Measurements from ENCODE around the gene STK39.
A peak's percentile ranks its signal among the peaks of the same experiment; 100 is the strongest.
"Not testable (repeated sequence)": the region's sequence is repeated elsewhere in the genome, so short reads cannot be mapped to it uniquely, and the experiment has no call there.

The STK39 gene

GRCh38 chr2:168247341-168248261 is at the start of gene STK39:
TSS of gene STK39 (minus strand) at chr2:168247595. CDS start at chr2:168247435, 160 bp downstream.
- peak; percentile 57 to 68 (median 65) for DNase-seq (ENCODE audit: low read depth in 3 of 3)

GRCh38 chr2:168295051-168295450 is 47.7 kb upstream of the STK39 start:
- DNase-seq (ENCODE audit: low read depth in 3 of 3): no peak

DNA sequence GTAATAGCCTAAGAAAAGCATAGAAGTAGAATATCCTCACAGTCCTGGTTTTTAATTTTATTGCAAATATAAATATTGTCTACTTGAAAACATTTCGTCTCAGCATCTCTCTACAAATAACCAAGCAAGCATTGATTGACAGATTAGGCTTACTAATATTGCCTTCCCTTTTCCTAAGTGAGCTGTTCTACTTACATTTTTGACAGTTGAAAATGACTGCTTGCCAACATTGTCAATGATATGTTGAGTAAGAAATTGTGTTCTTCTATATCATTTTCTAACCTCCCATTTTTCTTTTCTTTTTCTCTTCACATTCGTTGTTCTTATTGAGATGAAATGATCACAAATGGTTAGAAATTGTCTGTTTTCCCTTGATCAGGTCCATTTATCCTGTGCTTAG is 47.0 kb upstream of the STK39 start:
- no peak for DNase-seq (ENCODE audit: low read depth in 3 of 3)

DNA sequence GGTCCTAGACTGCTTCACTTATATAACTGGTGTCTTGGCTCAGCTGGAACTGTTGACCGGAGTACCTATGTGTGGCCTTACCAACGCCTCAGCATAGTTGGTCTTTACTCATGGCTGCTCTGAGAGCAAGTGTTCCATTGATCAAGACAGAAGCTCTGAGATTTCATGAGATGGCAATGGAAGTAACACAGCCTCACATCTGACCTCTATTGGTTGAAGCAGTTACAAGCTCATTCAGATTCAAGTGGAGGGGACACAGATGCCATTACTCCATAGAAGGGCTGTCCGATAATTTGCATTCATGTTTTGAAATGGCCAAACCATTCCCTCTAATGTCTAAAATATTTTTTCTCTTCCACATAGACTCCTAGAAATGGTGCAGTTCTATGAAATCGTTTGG is 46.4 kb upstream of the STK39 start:
- DNase-seq (ENCODE audit: low read depth in 3 of 3): no peak

- no peak for DNase-seq (ENCODE audit: low read depth in 3 of 3)
Observed at GRCh38 chr2:168290391-168290790, 43.0 kb upstream of the STK39 start.

- no peak for DNase-seq (ENCODE audit: low read depth in 3 of 3)
Observed at GRCh38 chr2:168289880-168290279, 42.5 kb upstream of the STK39 start.

- DNase-seq (ENCODE audit: low read depth in 3 of 3): no peak
Observed at GRCh38 chr2:168286535-168286934, 39.1 kb upstream of the STK39 start.

DNA sequence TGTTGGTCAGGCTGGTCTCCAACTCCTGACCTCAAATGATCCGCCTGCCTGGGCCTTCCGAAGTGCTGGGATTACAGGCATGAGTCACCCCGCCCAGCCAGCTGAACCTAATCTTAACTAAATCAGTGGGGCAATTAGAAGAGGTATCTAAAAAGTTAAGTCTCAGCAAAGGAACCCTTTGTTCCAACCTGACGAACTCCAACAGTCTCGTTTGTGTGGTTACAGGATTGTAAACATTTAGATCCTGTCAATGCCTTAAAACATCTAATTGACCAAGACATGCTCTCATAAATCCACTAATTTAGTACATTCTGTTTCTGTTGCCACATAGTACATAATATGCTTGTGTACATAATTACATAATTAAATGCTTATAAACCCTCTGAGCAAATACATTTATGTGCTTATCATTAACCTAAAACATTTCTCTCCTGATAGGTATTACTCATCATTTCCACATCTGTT is 31.1 kb upstream of the STK39 start:
- no peak for DNase-seq (ENCODE audit: low read depth in 3 of 3)

- DNase-seq (ENCODE audit: low read depth in 3 of 3): no peak
Observed at GRCh38 chr2:168277276-168277675, 29.9 kb upstream of the STK39 start.

DNA sequence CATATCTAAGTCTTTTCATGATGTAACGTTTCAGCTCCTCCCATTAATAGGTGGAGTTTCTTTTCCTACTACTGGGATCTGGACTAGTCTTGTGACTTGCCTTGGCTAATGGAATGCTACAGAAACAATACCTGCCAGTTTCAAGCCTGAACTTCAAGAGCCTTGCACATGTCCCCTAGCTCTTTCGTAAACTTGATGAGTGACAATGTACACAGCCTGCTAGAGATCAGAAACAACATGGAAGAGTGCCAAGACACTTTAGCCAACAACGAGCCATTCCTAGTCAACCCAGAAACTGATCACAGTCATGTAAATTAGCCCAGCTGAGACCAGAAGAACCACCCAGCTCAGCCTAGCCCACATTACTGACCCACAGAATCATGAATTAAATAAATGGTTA is 24.8 kb upstream of the STK39 start:
- no peak for DNase-seq (ENCODE audit: low read depth in 3 of 3)

GRCh38 chr2:168262926-168263325 is 15.5 kb upstream of the STK39 start:
- DNase-seq (ENCODE audit: low read depth in 3 of 3): not testable (repeated sequence)

DNA sequence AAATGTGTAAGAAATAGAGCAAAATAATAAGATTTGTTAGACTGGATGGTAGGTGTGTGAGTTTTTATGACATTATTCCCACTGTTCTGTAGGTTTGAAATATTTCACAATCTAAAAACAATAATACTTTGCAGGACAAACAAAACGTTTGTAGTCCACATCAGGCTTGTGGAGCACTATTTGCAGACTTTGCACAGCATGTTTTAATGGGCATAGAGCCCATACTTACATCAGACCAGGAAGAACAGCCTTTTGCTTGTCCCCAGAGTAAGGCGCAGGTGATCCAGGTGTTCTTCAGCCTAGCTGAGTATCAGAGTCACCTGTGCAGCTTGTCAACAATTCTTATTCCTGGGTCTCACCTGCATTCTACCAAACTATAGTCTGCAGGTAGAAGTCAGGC is 9.1 kb upstream of the STK39 start:
- DNase-seq (ENCODE audit: low read depth in 3 of 3): no peak

DNA sequence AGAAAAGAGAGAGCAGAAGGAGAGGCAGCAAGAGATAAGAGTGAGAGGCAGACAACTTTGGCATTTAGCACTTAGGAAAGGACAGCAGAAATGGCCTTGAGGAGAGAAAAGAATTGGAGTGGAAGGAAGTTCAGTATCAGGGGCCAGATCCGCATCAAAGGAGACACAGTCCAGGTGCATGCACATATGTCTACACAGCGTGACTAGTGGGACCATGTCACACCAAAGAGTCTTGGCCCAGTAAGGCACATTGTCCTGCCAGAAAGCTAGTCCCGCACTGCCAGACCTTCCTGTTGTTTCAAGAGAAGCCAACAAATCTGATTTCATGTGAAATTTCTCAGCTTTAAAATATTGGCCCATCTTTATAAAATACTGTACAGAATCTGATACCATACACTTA is 8.5 kb upstream of the STK39 start:
- DNase-seq (ENCODE audit: low read depth in 3 of 3): no peak

GRCh38 chr2:168255103-168255502 is 7.7 kb upstream of the STK39 start:
- DNase-seq (ENCODE audit: low read depth in 3 of 3): no peak

GRCh38 chr2:168254158-168254935 is 7.0 kb upstream of the STK39 start:
- DNase-seq (ENCODE audit: low read depth in 3 of 3): no peak

- no peak for DNase-seq (ENCODE audit: low read depth in 3 of 3)
Observed at GRCh38 chr2:168253379-168253778, 6.0 kb upstream of the STK39 start.

DNA sequence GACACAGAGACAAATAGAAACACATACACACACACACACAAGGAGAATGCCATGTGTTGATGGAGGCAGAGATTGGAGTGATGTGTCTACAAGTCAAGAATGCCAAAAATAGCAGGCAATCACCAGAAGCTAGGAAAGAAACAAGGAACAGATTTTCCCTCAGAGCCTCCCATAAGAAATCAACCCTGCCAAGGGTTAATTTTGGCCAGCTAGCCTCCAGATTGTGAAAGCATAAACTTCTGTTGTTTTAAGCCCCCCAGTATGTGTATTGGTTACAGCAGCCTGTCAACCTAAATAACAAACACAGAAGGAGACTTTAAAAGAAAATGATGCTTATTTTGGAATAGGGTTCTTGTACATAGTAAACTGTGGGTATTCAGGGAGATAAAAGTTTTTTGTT is 5.6 kb upstream of the STK39 start:
- DNase-seq (ENCODE audit: low read depth in 3 of 3): no peak

DNA sequence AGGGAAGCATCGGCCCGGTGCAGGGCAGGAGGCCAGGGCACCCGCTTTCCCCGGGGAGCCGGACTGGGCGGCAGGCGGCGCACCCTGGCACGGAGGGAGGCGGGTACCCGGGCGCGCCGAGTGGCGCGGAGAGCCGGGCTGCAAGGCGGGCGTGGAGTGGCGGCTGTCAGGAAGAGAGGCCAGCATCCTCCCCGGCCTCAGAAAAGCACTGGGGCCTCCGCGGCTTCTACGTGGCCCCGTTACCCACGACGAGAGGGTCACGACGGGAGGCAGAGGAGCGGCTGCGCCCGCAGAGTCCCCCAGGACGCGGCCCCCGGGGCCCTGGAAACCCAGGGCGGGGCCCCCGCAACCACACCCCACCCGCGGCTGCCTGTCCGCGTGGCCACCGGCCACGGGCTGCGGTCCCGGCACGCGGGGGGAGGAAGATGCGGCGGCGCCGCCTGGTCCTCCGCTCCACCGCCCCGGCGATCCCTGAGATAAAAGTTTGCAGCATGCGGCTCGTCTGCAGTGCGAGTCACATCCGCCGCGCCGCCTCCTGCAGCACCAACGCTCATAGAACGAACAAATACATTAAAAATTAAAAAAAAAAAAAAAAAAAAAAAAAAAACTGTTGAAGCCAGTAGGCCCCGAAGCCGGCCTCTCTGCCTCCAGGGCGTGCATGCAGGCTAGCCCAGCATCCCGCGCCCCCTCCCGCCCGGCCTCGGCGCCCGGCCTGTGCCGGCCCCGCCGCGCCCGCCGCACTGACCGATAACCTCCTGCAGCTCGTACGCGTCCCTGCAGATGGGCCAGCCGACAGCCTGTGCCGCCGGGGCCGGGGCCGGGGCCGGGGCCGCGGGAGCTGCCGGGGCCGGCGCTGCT is 683 bp downstream of the STK39 start:
- DNase-seq (ENCODE audit: low read depth in 3 of 3): peak; percentile 52 to 63 (median 54)

DNA sequence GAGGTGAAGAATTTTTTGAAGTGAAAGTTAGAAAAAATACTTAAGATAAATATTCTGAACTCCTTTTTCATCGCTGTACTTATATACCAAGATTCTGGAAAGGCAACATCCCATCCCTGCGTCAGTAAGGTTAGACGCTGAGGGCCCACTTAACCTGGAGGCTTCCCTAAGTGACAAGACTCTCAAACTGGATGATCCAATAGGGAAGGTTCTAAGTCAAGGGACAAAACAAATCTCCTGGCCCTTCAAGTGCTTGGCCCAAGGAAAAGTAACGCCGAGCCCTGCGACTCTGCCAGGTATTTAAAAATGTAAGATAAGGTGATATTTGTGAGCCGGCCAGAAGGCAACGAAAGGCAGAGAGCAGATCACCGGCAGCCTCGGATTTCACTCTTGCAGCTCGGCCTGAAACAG is 1.3 kb downstream of the STK39 start:
- DNase-seq (ENCODE audit: low read depth in 3 of 3): no peak

DNA sequence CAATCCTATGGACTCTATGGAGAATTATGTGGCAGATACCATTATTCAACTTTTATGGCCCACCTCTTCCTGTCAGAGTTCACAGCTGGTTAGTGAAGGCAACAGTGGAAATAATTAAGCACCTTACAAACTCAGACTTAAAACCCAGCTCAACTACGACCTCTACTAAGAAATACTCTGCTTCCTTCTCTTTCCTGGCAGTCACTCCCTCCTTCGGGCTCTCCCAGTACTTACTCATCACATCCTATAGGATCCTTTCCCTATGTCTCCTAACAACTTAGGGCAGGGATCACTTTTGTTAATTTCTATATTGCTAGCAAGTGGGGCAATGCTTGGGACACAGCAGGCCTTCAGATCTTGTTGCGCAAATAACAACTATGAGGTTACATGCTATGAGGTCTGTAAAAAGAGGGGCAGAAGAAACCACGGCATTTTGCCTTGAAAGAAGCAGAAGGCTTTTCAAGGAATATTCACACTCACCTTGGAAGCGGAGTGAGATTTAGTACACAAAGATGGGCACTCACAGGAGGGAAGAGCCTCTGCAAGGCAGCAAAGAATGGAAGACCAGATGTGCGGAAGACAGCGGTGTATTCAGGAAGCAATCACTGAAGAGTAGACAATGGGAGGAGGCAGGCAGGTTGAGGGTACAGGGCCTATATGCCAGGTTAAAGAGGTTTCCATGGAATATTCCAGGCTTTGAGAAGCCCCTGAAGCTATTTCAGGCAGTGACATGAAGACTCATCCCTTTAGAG is 2.1 kb downstream of the STK39 start:
- no peak for DNase-seq (ENCODE audit: low read depth in 3 of 3)

- DNase-seq (ENCODE audit: low read depth in 3 of 3): no peak
Observed at GRCh38 chr2:168244318-168244717, 3.1 kb downstream of the STK39 start.

All from stimulated activated CD4-positive, alpha-beta T cell treated with anti-CD3 and anti-CD28 coated beads, TNF-alpha, amount 100 ng/mL, for 4 hours (primary cell).